NCI-H2081 (cell line): ENCODE data around the gene RILPL2.
"Not testable (repeated sequence)": the region's sequence is repeated elsewhere in the genome, so short reads cannot be mapped to it uniquely, and the experiment has no call there.

ENCODE experiments used
- DNase-seq, 2 experiments: peaks; one replicate each; lab custom pipeline; 2025; lab: John Stamatoyannopoulos, UW

Gene RILPL2

GRCh38 chr12:123382684-123383083, 53.8 kb downstream of the RILPL2 start:
- DNase-seq: no peak

GRCh38 chr12:123379391-123379790, 57.1 kb downstream of the RILPL2 start:
- no peak for DNase-seq

- DNase-seq: not testable (repeated sequence)
Measured at GRCh38 chr12:123372415-123372814, 64.1 kb downstream of the RILPL2 start.

- DNase-seq: not testable (repeated sequence)
Measured at GRCh38 chr12:123371667-123372368, 64.7 kb downstream of the RILPL2 start.

- DNase-seq: no peak
Measured at GRCh38 chr12:123369229-123369628, 67.3 kb downstream of the RILPL2 start.

GRCh38 chr12:123368431-123368830, 68.1 kb downstream of the RILPL2 start:
- not testable (repeated sequence) for DNase-seq

- DNase-seq: no peak
Measured at GRCh38 chr12:123367511-123367910, 69.0 kb downstream of the RILPL2 start.
